HEK293 (cell line): ENCODE results near the gene CPEB2.

Experiments used
- KLF10 ChIP-seq: fragments of 450-650 bp; IDR thresholded peaks from 2 replicates; pipeline ENCODE4 v1.5.1; 2018; ENCODE audit warnings: missing biosample characterization, mild to moderate bottlenecking, missing genetic modification characterization
- KLF16 ChIP-seq: fragments of 450-650 bp; formaldehyde crosslinking; IDR thresholded peaks from 2 replicates; pipeline ENCODE4 v1.5.1; 2017; ENCODE audit warnings: missing biosample characterization, missing genetic modification characterization
- PATZ1 ChIP-seq: fragments of 450-650 bp; formaldehyde crosslinking; IDR thresholded peaks from 2 replicates; pipeline ENCODE4 v1.5.1; 2016; ENCODE audit warnings: missing biosample characterization, missing genetic modification characterization
- SCRT1 ChIP-seq: fragments of 450-650 bp; formaldehyde crosslinking; IDR thresholded peaks from 2 replicates; pipeline ENCODE4 v1.5.1; 2016; ENCODE audit warnings: missing biosample characterization, missing genetic modification characterization, borderline replicate concordance
- TRIM28 ChIP-seq: IDR thresholded peaks from 2 replicates; pipeline ENCODE4 v1.6.1; 2011; ENCODE audit warnings: low read length, control low read depth, borderline replicate concordance
- ZNF138 ChIP-seq: fragments of 450-650 bp; formaldehyde crosslinking; IDR thresholded peaks from 2 replicates; pipeline ENCODE4 v1.5.1; 2016; ENCODE audit warnings: missing biosample characterization, missing genetic modification characterization, borderline replicate concordance
- ZNF274 ChIP-seq, 2 experiments: fragments of 200-500 bp in 1 of 2; fragments of 450-650 bp in 1 of 2; sonication (Bioruptor generic) in 1 of 2; formaldehyde crosslinking in 1 of 2; IDR thresholded peaks; 2 replicates each; pipeline versions ENCODE4 v1.5.1 to v1.6.1; 2014 to 2016; ENCODE audit warnings: borderline replicate concordance in 1 of 2, inconsistent platforms in 1 of 2, low read length in 1 of 2, missing biosample characterization in 1 of 2, missing genetic modification characterization in 1 of 2
- ZNF350 ChIP-seq: fragments of 450-650 bp; formaldehyde crosslinking; IDR thresholded peaks from 2 replicates; pipeline ENCODE4 v1.5.0; 2017; ENCODE audit warnings: missing biosample characterization, mild to moderate bottlenecking, missing genetic modification characterization
- ZNF354C ChIP-seq: fragments of 450-650 bp; formaldehyde crosslinking; IDR thresholded peaks from 2 replicates; pipeline ENCODE4 v1.5.1; 2016; ENCODE audit warnings: missing biosample characterization, missing genetic modification characterization, low read depth, borderline replicate concordance
- ZNF561 ChIP-seq: fragments of 450-650 bp; IDR thresholded peaks from 2 replicates; pipeline ENCODE4 v1.5.1; 2018; ENCODE audit warnings: missing biosample characterization, missing genetic modification characterization, borderline replicate concordance
- ZNF585B ChIP-seq: fragments of 450-650 bp; formaldehyde crosslinking; IDR thresholded peaks from 2 replicates; pipeline ENCODE4 v1.5.1; 2016; ENCODE audit warnings: missing biosample characterization, missing genetic modification characterization
- ZSCAN30 ChIP-seq: fragments of 450-650 bp; IDR thresholded peaks from 2 replicates; pipeline ENCODE4 v1.5.1; 2018; ENCODE audit warnings: missing biosample characterization, mild to moderate bottlenecking, missing genetic modification characterization, moderate library complexity
- TF ChIP-seq, protein P1 (sequence below): fragments of 450-650 bp; formaldehyde crosslinking; IDR thresholded peaks from 2 replicates; pipeline ENCODE4 v1.5.1; 2016; ENCODE audit warnings: missing biosample characterization, missing genetic modification characterization
- TF ChIP-seq, protein P2 (sequence below): fragments of 450-650 bp; formaldehyde crosslinking; IDR thresholded peaks from 2 replicates; pipeline ENCODE4 v1.5.1; 2016; ENCODE audit warnings: missing biosample characterization, missing genetic modification characterization

- TF ChIP-seq SCRT1 (tag by site-specific recombination): no peak
- TF ChIP-seq, protein P1, sequence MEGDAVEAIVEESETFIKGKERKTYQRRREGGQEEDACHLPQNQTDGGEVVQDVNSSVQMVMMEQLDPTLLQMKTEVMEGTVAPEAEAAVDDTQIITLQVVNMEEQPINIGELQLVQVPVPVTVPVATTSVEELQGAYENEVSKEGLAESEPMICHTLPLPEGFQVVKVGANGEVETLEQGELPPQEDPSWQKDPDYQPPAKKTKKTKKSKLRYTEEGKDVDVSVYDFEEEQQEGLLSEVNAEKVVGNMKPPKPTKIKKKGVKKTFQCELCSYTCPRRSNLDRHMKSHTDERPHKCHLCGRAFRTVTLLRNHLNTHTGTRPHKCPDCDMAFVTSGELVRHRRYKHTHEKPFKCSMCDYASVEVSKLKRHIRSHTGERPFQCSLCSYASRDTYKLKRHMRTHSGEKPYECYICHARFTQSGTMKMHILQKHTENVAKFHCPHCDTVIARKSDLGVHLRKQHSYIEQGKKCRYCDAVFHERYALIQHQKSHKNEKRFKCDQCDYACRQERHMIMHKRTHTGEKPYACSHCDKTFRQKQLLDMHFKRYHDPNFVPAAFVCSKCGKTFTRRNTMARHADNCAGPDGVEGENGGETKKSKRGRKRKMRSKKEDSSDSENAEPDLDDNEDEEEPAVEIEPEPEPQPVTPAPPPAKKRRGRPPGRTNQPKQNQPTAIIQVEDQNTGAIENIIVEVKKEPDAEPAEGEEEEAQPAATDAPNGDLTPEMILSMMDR (tag by site-specific recombination): no peak
- TF ChIP-seq KLF10 (tag by site-specific recombination): no peak
- TF ChIP-seq ZNF138: no peak
- TF ChIP-seq TRIM28: no peak
- no peak for TF ChIP-seq ZSCAN30 (tag by site-specific recombination)
- no peak for TF ChIP-seq ZNF274 (IDR thresholded peaks at IDR 0.05; ENCODE audit: low read length)
- TF ChIP-seq ZNF274 (tag by site-specific recombination; IDR thresholded peaks at IDR 0.05; ENCODE audit: borderline replicate concordance): no peak
- TF ChIP-seq ZNF561 (tag by site-specific recombination): no peak
- no peak for TF ChIP-seq KLF16 (tag by site-specific recombination)
- no peak for TF ChIP-seq ZNF585B (tag by site-specific recombination)
- TF ChIP-seq ZNF350: no peak
- no peak for TF ChIP-seq ZNF354C (tag by site-specific recombination)
- TF ChIP-seq PATZ1 (tag by site-specific recombination): no peak
- TF ChIP-seq, protein P2, sequence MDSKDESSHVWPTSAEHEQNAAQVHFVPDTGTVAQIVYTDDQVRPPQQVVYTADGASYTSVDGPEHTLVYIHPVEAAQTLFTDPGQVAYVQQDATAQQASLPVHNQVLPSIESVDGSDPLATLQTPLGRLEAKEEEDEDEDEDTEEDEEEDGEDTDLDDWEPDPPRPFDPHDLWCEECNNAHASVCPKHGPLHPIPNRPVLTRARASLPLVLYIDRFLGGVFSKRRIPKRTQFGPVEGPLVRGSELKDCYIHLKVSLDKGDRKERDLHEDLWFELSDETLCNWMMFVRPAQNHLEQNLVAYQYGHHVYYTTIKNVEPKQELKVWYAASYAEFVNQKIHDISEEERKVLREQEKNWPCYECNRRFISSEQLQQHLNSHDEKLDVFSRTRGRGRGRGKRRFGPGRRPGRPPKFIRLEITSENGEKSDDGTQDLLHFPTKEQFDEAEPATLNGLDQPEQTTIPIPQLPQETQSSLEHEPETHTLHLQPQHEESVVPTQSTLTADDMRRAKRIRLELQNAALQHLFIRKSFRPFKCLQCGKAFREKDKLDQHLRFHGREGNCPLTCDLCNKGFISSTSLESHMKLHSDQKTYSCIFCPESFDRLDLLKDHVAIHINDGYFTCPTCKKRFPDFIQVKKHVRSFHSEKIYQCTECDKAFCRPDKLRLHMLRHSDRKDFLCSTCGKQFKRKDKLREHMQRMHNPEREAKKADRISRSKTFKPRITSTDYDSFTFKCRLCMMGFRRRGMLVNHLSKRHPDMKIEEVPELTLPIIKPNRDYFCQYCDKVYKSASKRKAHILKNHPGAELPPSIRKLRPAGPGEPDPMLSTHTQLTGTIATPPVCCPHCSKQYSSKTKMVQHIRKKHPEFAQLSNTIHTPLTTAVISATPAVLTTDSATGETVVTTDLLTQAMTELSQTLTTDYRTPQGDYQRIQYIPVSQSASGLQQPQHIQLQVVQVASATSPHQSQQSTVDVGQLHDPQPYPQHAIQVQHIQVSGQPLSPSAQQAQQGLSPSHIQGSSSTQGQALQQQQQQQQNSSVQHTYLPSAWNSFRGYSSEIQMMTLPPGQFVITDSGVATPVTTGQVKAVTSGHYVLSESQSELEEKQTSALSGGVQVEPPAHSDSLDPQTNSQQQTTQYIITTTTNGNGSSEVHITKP (tag by site-specific recombination): no peak
These were observed 38.7 kb downstream of the CPEB2 start for GRCh38 chr4:15040916-15041463.
